Gastrocnemius medialis (tissue), 4 donors: ENCODE data around the gene SRSF2. TPM values are rescaled to one million over a fixed set of nuclear protein-coding genes. Genes with fewer than 3 reads are reported as not detected.

Experiments used
- ATAC-seq, 2 donors: fragments of 150-250 bp; one replicate each; pipeline ENCODE4 v1.9.1; 2016
- DNase-seq, 2 donors: peaks; one replicate each; pipeline ENCODE4 v3.0.0-alpha.2; 2019
- H3K27ac ChIP-seq, 4 donors: fragments of 200-600 bp; sonication (generic); 1 replicate in 1 of 4; 2 replicates in 3 of 4; pipeline ENCODE4 v1.5.1; 2016 to 2018; ENCODE audit warnings: mild to moderate bottlenecking in 2 of 4, moderate library complexity in 1 of 4
- H3K27me3 ChIP-seq, 3 donors: fragments of 200-600 bp; sonication (generic) in 2 of 3; 1 replicate in 1 of 3; 2 replicates in 2 of 3; pipeline versions ENCODE4 v1.5.1 to v1.6.0; 2016 to 2019; ENCODE audit warnings: mild to moderate bottlenecking in 1 of 3, moderate library complexity in 1 of 3
- H3K36me3 ChIP-seq, 2 donors: fragments of 200-600 bp; sonication (generic) in 1 of 2; one replicate each; pipeline ENCODE4 v1.5.1; 2017 to 2018
- H3K4me1 ChIP-seq, 2 donors: fragments of 200-600 bp; sonication (generic) in 1 of 2; one replicate each; pipeline ENCODE4 v1.5.1; 2016 to 2017; ENCODE audit warnings: mild to moderate bottlenecking in 2 of 2
- H3K4me3 ChIP-seq, 4 donors: fragments of 200-600 bp; sonication (generic) in 3 of 4; 1 replicate in 1 of 4; 2 replicates in 3 of 4; pipeline ENCODE4 v1.5.1; 2016 to 2019; ENCODE audit warnings: mild to moderate bottlenecking in 2 of 4
- H3K9me3 ChIP-seq, 3 donors: fragments of 200-600 bp; sonication (generic) in 2 of 3; 1 replicate in 1 of 3; 2 replicates in 2 of 3; pipeline ENCODE4 v1.5.1; 2016 to 2019
- POLR2A ChIP-seq, 2 donors: fragments of 450-650 bp; IDR thresholded peaks; one replicate each; pipeline ENCODE4 v1.6.1; 2017; ENCODE audit warnings: antibody characterized with exemption in 2 of 2, mild to moderate bottlenecking in 2 of 2, moderate library complexity in 2 of 2
- in situ Hi-C, 4 donors: fragments of 200-750 bp; cut with MboI; loops; one replicate each; pipeline versions ENCODE4 v1.15.0 to v1.8.0; 2017; ENCODE audit warnings: low sequenced_read_pairs in 4 of 4
- intact Hi-C: fragments of 100-400 bp; cut with DNase I; formaldehyde crosslinking; loops from one replicate; pipeline ENCODE4 v1.15.1; 2023; ENCODE audit warnings: low total_unique reads
- total RNA-seq, 4 donors: library from RNA; depleted of rRNA; stranded (reverse); fragments of >200 nt; gene quantifications; one replicate each; pipeline versions ENCODE4 v1.1.0 to v1.2.3, GENCODE V29; 2016
- TF ChIP-seq, protein P1 (sequence below), 5 experiments: fragments of 450-650 bp in 3 of 5; fragments of 200-600 bp in 2 of 5; sonication (generic) in 2 of 5; IDR thresholded peaks in 4 of 5; conservative IDR thresholded peaks in 1 of 5; 1 replicate in 4 of 5; 2 replicates in 1 of 5; pipeline ENCODE4 v1.5.1; 2016 to 2019; ENCODE audit warnings: antibody characterized with exemption in 5 of 5, mild to moderate bottlenecking in 3 of 5, moderate library complexity in 3 of 5

The SRSF2 gene
- total RNA-seq, 4 donors from 2014 or later: 75.0 to 148 (median 90.4) TPM

DNA sequence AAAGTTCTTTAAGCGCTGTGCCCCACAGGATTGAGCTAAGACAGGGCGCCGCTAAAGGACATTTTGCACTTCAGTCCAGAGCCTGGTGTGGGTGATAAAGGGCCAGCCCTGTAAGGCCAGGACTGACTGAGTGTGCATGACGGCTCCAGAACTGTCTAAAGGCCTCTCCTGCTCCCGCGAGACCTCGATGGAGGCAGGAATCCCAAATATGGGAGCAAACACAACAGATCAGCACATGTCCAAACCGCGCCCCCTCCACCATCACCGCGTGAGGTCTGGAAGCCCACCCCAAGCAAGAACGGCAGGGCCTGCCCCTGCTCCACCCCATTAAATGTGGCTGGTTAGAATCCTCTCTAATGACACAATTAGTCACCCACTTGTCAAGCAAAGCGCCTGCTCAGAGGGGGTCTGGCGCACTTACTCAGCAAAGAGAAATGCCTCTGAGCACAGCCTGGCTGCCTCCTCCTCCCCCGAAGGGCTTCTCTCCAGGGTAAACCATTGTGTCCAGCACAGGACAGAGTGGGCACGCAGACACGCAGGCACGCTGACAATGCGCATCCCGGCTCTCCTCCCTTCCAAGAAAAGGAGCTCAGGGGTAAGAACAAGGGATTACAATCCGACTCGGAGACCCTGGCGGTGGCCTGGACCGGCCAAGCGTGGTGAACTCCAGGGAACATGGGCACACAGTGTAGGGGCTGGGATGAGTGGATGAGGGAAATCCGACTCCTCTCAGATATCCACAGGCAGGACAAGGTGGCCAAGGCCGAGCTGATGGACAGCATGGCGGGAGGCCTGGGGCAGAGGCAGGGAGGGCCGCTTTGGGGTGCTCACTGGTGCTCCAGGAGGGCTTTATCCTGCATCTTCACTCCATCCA lies 27.8 kb downstream of the SRSF2 start:
- H3K27ac ChIP-seq: peak overlapping the region; percentile 79 to 95 (median 87)
- in situ Hi-C loops: loop anchor here in 1 of 4 donors (25.0 kb wide), 1 partner anchor 147 kb away; a partner anchor contains a TSS

DNA sequence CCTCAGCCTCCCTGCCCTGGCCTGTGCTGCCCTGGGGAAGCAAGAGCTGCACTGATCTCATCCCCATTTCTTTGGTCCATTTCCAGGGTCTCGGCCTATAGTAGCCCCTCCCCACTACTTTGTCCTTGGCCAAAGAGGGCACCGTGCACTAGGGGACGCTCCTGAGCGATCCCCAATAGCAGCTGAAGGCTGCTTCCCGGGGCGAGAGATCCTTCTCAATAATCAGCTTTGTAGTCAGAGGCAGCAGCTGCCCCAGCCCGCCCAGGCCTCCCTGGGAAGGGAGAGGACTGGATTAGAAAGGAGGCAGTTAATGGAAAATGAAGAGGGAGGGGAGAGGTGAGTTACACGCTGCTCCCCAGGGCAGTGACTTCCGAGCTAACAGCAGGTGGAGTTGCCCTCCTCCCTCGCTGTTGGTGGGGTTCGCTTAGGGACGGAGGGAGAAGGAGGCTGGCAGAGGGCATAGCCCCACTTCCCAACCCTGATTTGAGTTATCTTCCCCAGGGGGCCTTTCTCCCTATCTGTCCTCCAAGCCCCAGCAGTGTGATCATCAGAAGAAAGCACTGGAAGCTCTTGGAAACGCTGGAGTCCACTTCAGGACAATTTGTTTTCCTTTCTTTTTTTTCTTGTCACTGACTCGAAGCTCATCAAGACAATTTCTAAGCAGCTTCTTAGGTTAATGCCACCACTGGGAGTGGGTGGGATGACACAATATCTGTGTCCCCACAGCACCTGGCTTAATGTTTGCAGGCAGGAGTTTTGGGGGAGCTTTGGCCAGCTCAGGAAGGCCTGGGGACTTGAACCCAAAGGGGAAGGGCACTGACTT lies 28.9 kb downstream of the SRSF2 start:
- in situ Hi-C loops (loop anchor here in 1 of 4 donors (25.0 kb wide), 1 partner anchor 146 kb away; a partner anchor contains a TSS), intact Hi-C loops (no loop called here)
- Histone ChIP-seq H3K27me3 (no peaks in the 10 kb centered on the region), H3K4me3 (peak overlapping the region; percentile 10 to 69 (median 34)), H3K9me3 (no peaks in the 10 kb centered on the region), H3K36me3 (peaks cover 0 to under 1% of the 10 kb centered on the region in 2 donors), H3K4me1 (peaks cover 36 to 49% of the 10 kb centered on the region in 2 donors), H3K27ac (peak overlapping the region; percentile 79 to 95 (median 87))
- TF ChIP-seq POLR2A (IDR thresholded peaks at IDR 0.05): peak in 1 of 2 donors; percentile 6
- TF ChIP-seq, protein P1, sequence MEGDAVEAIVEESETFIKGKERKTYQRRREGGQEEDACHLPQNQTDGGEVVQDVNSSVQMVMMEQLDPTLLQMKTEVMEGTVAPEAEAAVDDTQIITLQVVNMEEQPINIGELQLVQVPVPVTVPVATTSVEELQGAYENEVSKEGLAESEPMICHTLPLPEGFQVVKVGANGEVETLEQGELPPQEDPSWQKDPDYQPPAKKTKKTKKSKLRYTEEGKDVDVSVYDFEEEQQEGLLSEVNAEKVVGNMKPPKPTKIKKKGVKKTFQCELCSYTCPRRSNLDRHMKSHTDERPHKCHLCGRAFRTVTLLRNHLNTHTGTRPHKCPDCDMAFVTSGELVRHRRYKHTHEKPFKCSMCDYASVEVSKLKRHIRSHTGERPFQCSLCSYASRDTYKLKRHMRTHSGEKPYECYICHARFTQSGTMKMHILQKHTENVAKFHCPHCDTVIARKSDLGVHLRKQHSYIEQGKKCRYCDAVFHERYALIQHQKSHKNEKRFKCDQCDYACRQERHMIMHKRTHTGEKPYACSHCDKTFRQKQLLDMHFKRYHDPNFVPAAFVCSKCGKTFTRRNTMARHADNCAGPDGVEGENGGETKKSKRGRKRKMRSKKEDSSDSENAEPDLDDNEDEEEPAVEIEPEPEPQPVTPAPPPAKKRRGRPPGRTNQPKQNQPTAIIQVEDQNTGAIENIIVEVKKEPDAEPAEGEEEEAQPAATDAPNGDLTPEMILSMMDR (IDR thresholded peaks at IDR 0.05 in 4 of 5, conservative IDR thresholded peaks at IDR 0.05 in 1 of 5): peak in 3 of 5 experiments; percentile 18 to 45 (median 33)
- DNase-seq (no peak), ATAC-seq (no peak)

More for the DNA sequence above, 27.8 kb downstream of the SRSF2 start:
- peak overlapping the region; percentile 57 to 72 (median 69) for H3K4me3 ChIP-seq
- peaks cover 0 to 10% of the 10 kb centered on the region in 2 donors for H3K36me3 ChIP-seq
- H3K9me3 ChIP-seq: no peaks in the 10 kb centered on the region
- no peaks in the 10 kb centered on the region for H3K27me3 ChIP-seq
- peak; percentile 62 to 79 for DNase-seq
- peak; percentile 37 to 62 for ATAC-seq
- TF ChIP-seq, protein P1 (IDR thresholded peaks at IDR 0.05 in 4 of 5, conservative IDR thresholded peaks at IDR 0.05 in 1 of 5): no peak
- peak; percentile 36 to 60 for TF ChIP-seq POLR2A (IDR thresholded peaks at IDR 0.05)
- H3K4me1 ChIP-seq: peaks cover 36 to 49% of the 10 kb centered on the region in 2 donors
- intact Hi-C loops: no loop called here

DNA sequence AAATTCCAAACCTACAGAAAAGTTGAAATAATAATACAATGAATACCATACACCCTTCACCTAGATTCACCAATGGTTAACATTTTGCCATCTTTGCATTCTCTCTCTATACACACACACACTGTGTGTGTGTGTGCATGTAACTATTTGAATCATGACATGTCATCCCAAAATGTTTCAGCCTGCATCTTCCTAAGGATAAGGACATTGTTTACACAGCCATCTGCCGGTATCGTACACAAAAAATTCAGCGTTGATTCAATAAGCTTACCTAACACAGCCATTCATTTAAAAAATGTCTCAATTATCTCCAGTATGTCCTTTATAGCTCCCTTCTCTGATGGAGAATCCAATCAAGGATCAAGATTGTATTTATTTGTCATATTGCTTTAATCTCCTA lies 30.3 kb downstream of the SRSF2 start:
- H3K36me3 ChIP-seq: no peaks in the 10 kb centered on the region
- H3K9me3 ChIP-seq: no peaks in the 10 kb centered on the region
- H3K27ac ChIP-seq: peak overlapping the region in 2 of 4 donors; percentile 29 to 95
- H3K27me3 ChIP-seq: no peaks in the 10 kb centered on the region
- H3K4me3 ChIP-seq: no peak overlapping the region
- DNase-seq (no peak), ATAC-seq (no peak)
- peaks cover 31 to 52% of the 10 kb centered on the region in 2 donors for H3K4me1 ChIP-seq
- TF ChIP-seq, protein P1 (IDR thresholded peaks at IDR 0.05 in 4 of 5, conservative IDR thresholded peaks at IDR 0.05 in 1 of 5): no peak
- no peak for TF ChIP-seq POLR2A (IDR thresholded peaks at IDR 0.05)
- intact Hi-C loops (no loop called here), in situ Hi-C loops (loop anchor here in 1 of 4 donors (25.0 kb wide), 1 partner anchor 145 kb away; a partner anchor contains a TSS)

DNA sequence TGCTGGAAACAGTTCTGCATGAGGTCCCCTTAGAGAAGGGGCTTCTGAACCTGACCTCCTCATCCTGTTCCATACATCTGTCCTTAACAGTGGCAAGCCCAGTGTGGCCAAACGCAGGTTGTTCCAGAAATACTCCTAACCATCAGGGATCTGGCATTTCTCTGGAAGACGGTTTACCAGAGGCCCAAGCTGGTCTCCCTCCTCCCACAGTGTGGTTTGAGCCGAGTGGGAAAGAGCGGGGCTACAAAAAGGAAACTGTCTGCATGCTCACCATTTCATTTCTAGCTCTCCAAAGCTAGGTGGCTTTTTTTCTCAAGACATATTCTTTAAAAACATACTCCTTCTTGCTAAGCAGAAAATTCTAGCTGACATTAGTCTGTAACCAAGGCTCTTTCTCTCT lies 32.3 kb downstream of the SRSF2 start:
- H3K36me3 ChIP-seq: no peaks in the 10 kb centered on the region
- peak overlapping the region in 2 of 4 donors; percentile 30 to 37 for H3K27ac ChIP-seq
- no peaks in the 10 kb centered on the region for H3K27me3 ChIP-seq
- intact Hi-C loops (no loop called here), in situ Hi-C loops (loop anchor here in 1 of 4 donors (25.0 kb wide), 1 partner anchor 143 kb away; a partner anchor contains a TSS)
- peaks cover 33 to 60% of the 10 kb centered on the region in 2 donors for H3K4me1 ChIP-seq
- DNase-seq: no peak
- no peak for TF ChIP-seq POLR2A (IDR thresholded peaks at IDR 0.05)
- TF ChIP-seq, protein P1 (IDR thresholded peaks at IDR 0.05 in 4 of 5, conservative IDR thresholded peaks at IDR 0.05 in 1 of 5): no peak
- no peak for ATAC-seq
- H3K4me3 ChIP-seq: no peak overlapping the region
- H3K9me3 ChIP-seq: no peaks in the 10 kb centered on the region
